ENCODE measurements around the gene SCP2. TPM values are rescaled to one million over a fixed set of nuclear protein-coding genes. Genes with fewer than 3 reads are reported as not detected.

The SCP2 gene
- polyA plus RNA-seq, 1 of the 3 experiments (the other 2 are of a cell fraction), result 49.5 TPM

GRCh38 chr1:53020588-53020987, 93.5 kb downstream of the SCP2 start:
- Histone ChIP-seq H3K4me3 (ENCODE audit: low read depth in 2 of 2, low read length in 1 of 2) (no peak overlapping the region), H4K20me1 (ENCODE audit: insufficient read depth) (no peaks in the 10 kb centered on the region), H3K36me3 (replicated peaks in 1 of 2; ENCODE audit: control insufficient read depth in 1 of 2, insufficient read depth in 2 of 2, low read length in 1 of 2) (peaks cover 0 to 8% of the 10 kb centered on the region in 2 experiments), H2AFZ (ENCODE audit: low read depth) (no peak overlapping the region), H3K9me2 (no peaks in the 10 kb centered on the region), H3K27ac (ENCODE audit: low read depth in 2 of 2, low read length in 1 of 2) (no peak overlapping the region), H3F3A (replicated peaks; ENCODE audit: insufficient read depth) (no peaks in the 10 kb centered on the region), H3K4me1 (ENCODE audit: control insufficient read depth in 1 of 2, insufficient read depth in 2 of 2, low read depth in 1 of 2, low read length in 1 of 2) (peaks cover 7 to 9% of the 10 kb centered on the region in 2 experiments; a peak in 3 of 4 replicates), H3K9ac (no peak overlapping the region), H3K9me3 (no peaks in the 10 kb centered on the region), H3K27me3 (ENCODE audit: insufficient read depth) (no peaks in the 10 kb centered on the region), H3K4me2 (no peak overlapping the region), H3K79me2 (ENCODE audit: insufficient read depth) (peaks cover 68% of the 10 kb centered on the region)
- 77% methylated on average over 5 of the region's 5 CpGs for WGBS (ENCODE audit: low lambda C conversion rate)
- DNase-seq, result no peak
- ChIA-PET POLR2A (no interaction called here), CTCF (no interaction called here)
- no peak for TF ChIP-seq GATA2 (CRISPR knock-in tag; IDR thresholded peaks at IDR 0.05)
- no peak for TF ChIP-seq REST (IDR thresholded peaks at IDR 0.05; ENCODE audit: low read depth, low read length)
- no peak for TF ChIP-seq MAX (IDR thresholded peaks at IDR 0.05; ENCODE audit: low read depth)
- no peak for TF ChIP-seq RFX5 (IDR thresholded peaks at IDR 0.05; ENCODE audit: low read length)
- TF ChIP-seq SMC3 (IDR thresholded peaks at IDR 0.05; ENCODE audit: low read depth, low read length), result no peak
- TF ChIP-seq, protein P1, sequence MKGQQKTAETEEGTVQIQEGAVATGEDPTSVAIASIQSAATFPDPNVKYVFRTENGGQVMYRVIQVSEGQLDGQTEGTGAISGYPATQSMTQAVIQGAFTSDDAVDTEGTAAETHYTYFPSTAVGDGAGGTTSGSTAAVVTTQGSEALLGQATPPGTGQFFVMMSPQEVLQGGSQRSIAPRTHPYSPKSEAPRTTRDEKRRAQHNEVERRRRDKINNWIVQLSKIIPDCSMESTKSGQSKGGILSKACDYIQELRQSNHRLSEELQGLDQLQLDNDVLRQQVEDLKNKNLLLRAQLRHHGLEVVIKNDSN (IDR thresholded peaks at IDR 0.05; ENCODE audit: borderline replicate concordance, low read depth), result no peak
- no peak for TF ChIP-seq EP300 (IDR thresholded peaks at IDR 0.05; ENCODE audit: borderline replicate concordance in 1 of 2, low read depth in 1 of 2, low read length in 1 of 2)
- no peak for TF ChIP-seq FOXM1 (IDR thresholded peaks at IDR 0.05; ENCODE audit: low read depth)

GRCh38 chr1:53022179-53022578, 95.1 kb downstream of the SCP2 start:
- no peak overlapping the region for H2AFZ ChIP-seq (ENCODE audit: low read depth)
- no peaks in the 10 kb centered on the region for H4K20me1 ChIP-seq (ENCODE audit: insufficient read depth)
- peaks cover 0 to 2% of the 10 kb centered on the region in 2 experiments; a peak in 2 of 4 replicates for H3K4me1 ChIP-seq (ENCODE audit: control insufficient read depth in 1 of 2, insufficient read depth in 2 of 2, low read depth in 1 of 2, low read length in 1 of 2)
- H3K36me3 ChIP-seq (replicated peaks in 1 of 2; ENCODE audit: control insufficient read depth in 1 of 2, insufficient read depth in 2 of 2, low read length in 1 of 2), result peaks cover 0 to 7% of the 10 kb centered on the region in 2 experiments
- H3K9me3 ChIP-seq, result no peaks in the 10 kb centered on the region
- ChIA-PET POLR2A (no interaction called here), CTCF (no interaction called here)
- H3K27ac ChIP-seq (ENCODE audit: low read depth in 2 of 2, low read length in 1 of 2), result no peak overlapping the region
- no peaks in the 10 kb centered on the region for H3K9me2 ChIP-seq
- 95% methylated on average over 1 of the region's 1 CpG for WGBS (ENCODE audit: low lambda C conversion rate)
- H3K9ac ChIP-seq, result no peak overlapping the region
- no peak overlapping the region for H3K4me2 ChIP-seq
- H3F3A ChIP-seq (replicated peaks; ENCODE audit: insufficient read depth), result no peaks in the 10 kb centered on the region
- no peak for DNase-seq
- H3K27me3 ChIP-seq (ENCODE audit: insufficient read depth), result no peaks in the 10 kb centered on the region
- H3K79me2 ChIP-seq (ENCODE audit: insufficient read depth), result peaks cover 65% of the 10 kb centered on the region
- TF ChIP-seq NFIC (IDR thresholded peaks at IDR 0.05; ENCODE audit: borderline replicate concordance) (no peak), PBX3 (IDR thresholded peaks at IDR 0.05) (no peak), YY1 (IDR thresholded peaks at IDR 0.05; ENCODE audit: low read depth) (no peak), SMC3 (IDR thresholded peaks at IDR 0.05; ENCODE audit: low read depth, low read length) (no peak), MAX (IDR thresholded peaks at IDR 0.05; ENCODE audit: low read depth) (no peak)
- TF ChIP-seq, protein P2, sequence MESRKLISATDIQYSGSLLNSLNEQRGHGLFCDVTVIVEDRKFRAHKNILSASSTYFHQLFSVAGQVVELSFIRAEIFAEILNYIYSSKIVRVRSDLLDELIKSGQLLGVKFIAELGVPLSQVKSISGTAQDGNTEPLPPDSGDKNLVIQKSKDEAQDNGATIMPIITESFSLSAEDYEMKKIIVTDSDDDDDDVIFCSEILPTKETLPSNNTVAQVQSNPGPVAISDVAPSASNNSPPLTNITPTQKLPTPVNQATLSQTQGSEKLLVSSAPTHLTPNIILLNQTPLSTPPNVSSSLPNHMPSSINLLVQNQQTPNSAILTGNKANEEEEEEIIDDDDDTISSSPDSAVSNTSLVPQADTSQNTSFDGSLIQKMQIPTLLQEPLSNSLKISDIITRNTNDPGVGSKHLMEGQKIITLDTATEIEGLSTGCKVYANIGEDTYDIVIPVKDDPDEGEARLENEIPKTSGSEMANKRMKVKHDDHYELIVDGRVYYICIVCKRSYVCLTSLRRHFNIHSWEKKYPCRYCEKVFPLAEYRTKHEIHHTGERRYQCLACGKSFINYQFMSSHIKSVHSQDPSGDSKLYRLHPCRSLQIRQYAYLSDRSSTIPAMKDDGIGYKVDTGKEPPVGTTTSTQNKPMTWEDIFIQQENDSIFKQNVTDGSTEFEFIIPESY (IDR thresholded peaks at IDR 0.05; ENCODE audit: borderline replicate concordance, low read depth), result no peak
- TF ChIP-seq, protein P3, sequence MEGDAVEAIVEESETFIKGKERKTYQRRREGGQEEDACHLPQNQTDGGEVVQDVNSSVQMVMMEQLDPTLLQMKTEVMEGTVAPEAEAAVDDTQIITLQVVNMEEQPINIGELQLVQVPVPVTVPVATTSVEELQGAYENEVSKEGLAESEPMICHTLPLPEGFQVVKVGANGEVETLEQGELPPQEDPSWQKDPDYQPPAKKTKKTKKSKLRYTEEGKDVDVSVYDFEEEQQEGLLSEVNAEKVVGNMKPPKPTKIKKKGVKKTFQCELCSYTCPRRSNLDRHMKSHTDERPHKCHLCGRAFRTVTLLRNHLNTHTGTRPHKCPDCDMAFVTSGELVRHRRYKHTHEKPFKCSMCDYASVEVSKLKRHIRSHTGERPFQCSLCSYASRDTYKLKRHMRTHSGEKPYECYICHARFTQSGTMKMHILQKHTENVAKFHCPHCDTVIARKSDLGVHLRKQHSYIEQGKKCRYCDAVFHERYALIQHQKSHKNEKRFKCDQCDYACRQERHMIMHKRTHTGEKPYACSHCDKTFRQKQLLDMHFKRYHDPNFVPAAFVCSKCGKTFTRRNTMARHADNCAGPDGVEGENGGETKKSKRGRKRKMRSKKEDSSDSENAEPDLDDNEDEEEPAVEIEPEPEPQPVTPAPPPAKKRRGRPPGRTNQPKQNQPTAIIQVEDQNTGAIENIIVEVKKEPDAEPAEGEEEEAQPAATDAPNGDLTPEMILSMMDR (IDR thresholded peaks at IDR 0.05), result no peak
- no peak overlapping the region for H3K4me3 ChIP-seq (ENCODE audit: low read depth in 2 of 2, low read length in 1 of 2)

Data from SK-N-SH (cell line).